Memory B cell (primary cell): Measurements from ENCODE around the gene SAMD11.

Experiments used
- ATAC-seq: fragments of 150-1000 bp; cut with Tn5 transposase; 2 replicates; pipeline ENCODE4 v1.10.0; 2021; ENCODE audit warnings: low read depth, mild to moderate bottlenecking, moderate library complexity
- DNase-seq, 2 donors: peaks; one replicate each; pipeline ENCODE4 v3.0.0; 2022; ENCODE audit warnings: low spot score in 2 of 2
- H3K27ac Mint-ChIP-seq: one replicate; pipeline ENCODE4 v1.8.0; 2022; ENCODE audit warnings: mild to moderate bottlenecking, moderate library complexity, mixed read lengths
- H3K27me3 Mint-ChIP-seq: one replicate; pipeline ENCODE4 v1.8.0; 2022; ENCODE audit warnings: mixed read lengths
- H3K36me3 Mint-ChIP-seq: one replicate; pipeline ENCODE4 v1.8.0; 2022; ENCODE audit warnings: mild to moderate bottlenecking, mixed read lengths
- H3K4me1 Mint-ChIP-seq: one replicate; pipeline ENCODE4 v1.8.0; 2022; ENCODE audit warnings: mixed read lengths
- H3K4me3 Mint-ChIP-seq: one replicate; pipeline ENCODE4 v1.8.0; 2022; ENCODE audit warnings: mild to moderate bottlenecking, moderate library complexity, mixed read lengths
- H3K9me3 Mint-ChIP-seq: one replicate; pipeline ENCODE4 v1.8.0; 2022; ENCODE audit warnings: mixed read lengths

Gene SAMD11

GRCh38 chr1:899636-900317, 23.9 kb upstream of the SAMD11 start:
- no peaks in the 10 kb centered on the region for H3K36me3 Mint-ChIP-seq
- no peak overlapping the region for H3K27ac Mint-ChIP-seq

GRCh38 chr1:901108-901859, 22.4 kb upstream of the SAMD11 start:
- Mint-ChIP-seq H3K27ac (no peak overlapping the region), H3K36me3 (no peaks in the 10 kb centered on the region), H3K4me1 (peaks cover 12% of the 10 kb centered on the region), H3K4me3 (no peak overlapping the region), H3K27me3 (peaks cover 28% of the 10 kb centered on the region), H3K9me3 (no peaks in the 10 kb centered on the region)
- DNase-seq, result no peak
- no peak for ATAC-seq

More at GRCh38 chr1:899636-900317, 23.9 kb upstream of the SAMD11 start:
- Mint-ChIP-seq H3K27me3 (peaks cover 23% of the 10 kb centered on the region), H3K9me3 (no peaks in the 10 kb centered on the region), H3K4me1 (peaks cover 6% of the 10 kb centered on the region), H3K4me3 (no peak overlapping the region)
- ATAC-seq (no peak), DNase-seq (no peak)

GRCh38 chr1:902802-903201, 20.9 kb upstream of the SAMD11 start:
- Mint-ChIP-seq H3K27ac (no peak overlapping the region), H3K27me3 (peaks cover 33% of the 10 kb centered on the region)
- ATAC-seq, result no peak

GRCh38 chr1:903305-903704, 20.4 kb upstream of the SAMD11 start:
- H3K36me3 Mint-ChIP-seq, result no peaks in the 10 kb centered on the region

More at GRCh38 chr1:902802-903201, 20.9 kb upstream of the SAMD11 start:
- peaks cover 19% of the 10 kb centered on the region for H3K4me1 Mint-ChIP-seq
- no peak overlapping the region for H3K4me3 Mint-ChIP-seq
- H3K9me3 Mint-ChIP-seq, result no peaks in the 10 kb centered on the region
- no peaks in the 10 kb centered on the region for H3K36me3 Mint-ChIP-seq
- DNase-seq, result no peak

GRCh38 chr1:903721-904271, 19.9 kb upstream of the SAMD11 start:
- H3K36me3 Mint-ChIP-seq, result no peaks in the 10 kb centered on the region
- ATAC-seq, result no peak
- H3K4me1 Mint-ChIP-seq, result peaks cover 14% of the 10 kb centered on the region
- DNase-seq, result peak in 1 of 2 donors; percentile 15
- no peaks in the 10 kb centered on the region for H3K9me3 Mint-ChIP-seq
- H3K27ac Mint-ChIP-seq, result no peak overlapping the region
- H3K27me3 Mint-ChIP-seq, result peaks cover 30% of the 10 kb centered on the region
- peak overlapping the region; percentile 43 for H3K4me3 Mint-ChIP-seq

More at GRCh38 chr1:903305-903704, 20.4 kb upstream of the SAMD11 start:
- H3K4me3 Mint-ChIP-seq, result peak overlapping the region; percentile 24
- H3K4me1 Mint-ChIP-seq, result peaks cover 18% of the 10 kb centered on the region
- no peak overlapping the region for H3K27ac Mint-ChIP-seq
- peaks cover 34% of the 10 kb centered on the region for H3K27me3 Mint-ChIP-seq
- DNase-seq (no peak), ATAC-seq (no peak)
- H3K9me3 Mint-ChIP-seq, result no peaks in the 10 kb centered on the region

GRCh38 chr1:904310-904950, 19.3 kb upstream of the SAMD11 start:
- peaks cover 29% of the 10 kb centered on the region for H3K27me3 Mint-ChIP-seq
- no peak overlapping the region for H3K27ac Mint-ChIP-seq
- H3K4me1 Mint-ChIP-seq, result peaks cover 12% of the 10 kb centered on the region
- no peaks in the 10 kb centered on the region for H3K9me3 Mint-ChIP-seq
- H3K36me3 Mint-ChIP-seq, result no peaks in the 10 kb centered on the region
- H3K4me3 Mint-ChIP-seq, result peak overlapping the region; percentile 75
- ATAC-seq (peak; percentile 77), DNase-seq (peak; percentile 83 to 94)

- H3K9me3 Mint-ChIP-seq, result no peaks in the 10 kb centered on the region
- ATAC-seq (peak; percentile 51), DNase-seq (peak in 1 of 2 donors; percentile 51)
- peak overlapping the region; percentile 28 for H3K27ac Mint-ChIP-seq
- H3K27me3 Mint-ChIP-seq, result peaks cover 25% of the 10 kb centered on the region
- H3K36me3 Mint-ChIP-seq, result no peaks in the 10 kb centered on the region
- peak overlapping the region; percentile 72 for H3K4me3 Mint-ChIP-seq
- H3K4me1 Mint-ChIP-seq, result peaks cover 12% of the 10 kb centered on the region
Observed at GRCh38 chr1:905071-905749, 18.5 kb upstream of the SAMD11 start.

GRCh38 chr1:905811-906599, 17.7 kb upstream of the SAMD11 start:
- H3K9me3 Mint-ChIP-seq, result no peaks in the 10 kb centered on the region
- H3K27me3 Mint-ChIP-seq, result peaks cover 26% of the 10 kb centered on the region
- peak overlapping the region; percentile 52 for H3K4me3 Mint-ChIP-seq
- peaks cover 12% of the 10 kb centered on the region for H3K4me1 Mint-ChIP-seq
- no peaks in the 10 kb centered on the region for H3K36me3 Mint-ChIP-seq
- DNase-seq (peak in 1 of 2 donors; percentile 16), ATAC-seq (no peak)
- H3K27ac Mint-ChIP-seq, result no peak overlapping the region

- DNase-seq (peak in 1 of 2 donors; percentile 26), ATAC-seq (peak; percentile 67)
- Mint-ChIP-seq H3K9me3 (no peaks in the 10 kb centered on the region), H3K27me3 (peaks cover 31% of the 10 kb centered on the region), H3K36me3 (no peaks in the 10 kb centered on the region), H3K27ac (no peak overlapping the region), H3K4me1 (peaks cover 12% of the 10 kb centered on the region), H3K4me3 (peak overlapping the region; percentile 52)
Observed at GRCh38 chr1:906600-907420, 16.9 kb upstream of the SAMD11 start.

- H3K4me1 Mint-ChIP-seq, result peaks cover 16% of the 10 kb centered on the region
- DNase-seq (no peak), ATAC-seq (no peak)
- H3K4me3 Mint-ChIP-seq, result no peak overlapping the region
- H3K36me3 Mint-ChIP-seq, result no peaks in the 10 kb centered on the region
- H3K9me3 Mint-ChIP-seq, result no peaks in the 10 kb centered on the region
- H3K27ac Mint-ChIP-seq, result no peak overlapping the region
- H3K27me3 Mint-ChIP-seq, result peaks cover 37% of the 10 kb centered on the region
Observed at GRCh38 chr1:907611-908451, 15.9 kb upstream of the SAMD11 start.

GRCh38 chr1:908661-909060, 15.1 kb upstream of the SAMD11 start:
- H3K4me1 Mint-ChIP-seq, result peaks cover 16% of the 10 kb centered on the region
- H3K4me3 Mint-ChIP-seq, result no peak overlapping the region
- no peaks in the 10 kb centered on the region for H3K36me3 Mint-ChIP-seq
- H3K27ac Mint-ChIP-seq, result no peak overlapping the region
- H3K27me3 Mint-ChIP-seq, result peaks cover 37% of the 10 kb centered on the region
- H3K9me3 Mint-ChIP-seq, result no peaks in the 10 kb centered on the region
- no peak for ATAC-seq
- DNase-seq, result no peak

GRCh38 chr1:909861-910310, 13.8 kb upstream of the SAMD11 start:
- Mint-ChIP-seq H3K27ac (no peak overlapping the region), H3K4me3 (no peak overlapping the region), H3K9me3 (no peaks in the 10 kb centered on the region), H3K36me3 (no peaks in the 10 kb centered on the region), H3K4me1 (peaks cover 16% of the 10 kb centered on the region), H3K27me3 (peaks cover 41% of the 10 kb centered on the region)
- DNase-seq, result no peak
- no peak for ATAC-seq
